HG02938 (cell line): Measurements from ENCODE around the gene PARP8.

Experiments
- ATAC-seq: cut with Tn5 transposase; IDR thresholded peaks from one replicate; pipeline ENCODE4 v1.9.1; 2021; ENCODE audit warnings: mild to moderate bottlenecking, moderate library complexity; ENCODE audit not compliant: unreplicated experiment

The PARP8 gene

GRCh38 chr5:50832657-50833284 is 166.3 kb downstream of the PARP8 start:
- ATAC-seq: no peak

- ATAC-seq: no peak
Measured at GRCh38 chr5:50836356-50836755, 169.9 kb downstream of the PARP8 start.

GRCh38 chr5:50839472-50839871 is 173.0 kb downstream of the PARP8 start:
- no peak for ATAC-seq

GRCh38 chr5:50843091-50843490 is 176.7 kb downstream of the PARP8 start:
- ATAC-seq: no peak

- ATAC-seq: no peak
Measured at GRCh38 chr5:50846261-50846660, 179.8 kb downstream of the PARP8 start.

- ATAC-seq: no peak
Measured at GRCh38 chr5:50849554-50849953, 183.1 kb downstream of the PARP8 start.

GRCh38 chr5:50853151-50853550 is 186.7 kb downstream of the PARP8 start:
- ATAC-seq: peak; percentile 75

- ATAC-seq: no peak
Measured at GRCh38 chr5:50854082-50854481, 187.6 kb downstream of the PARP8 start.

- no peak for ATAC-seq
Measured at GRCh38 chr5:50855001-50855400, 188.6 kb downstream of the PARP8 start.

- peak; percentile 76 for ATAC-seq
Measured at GRCh38 chr5:50856401-50857119, 190.1 kb downstream of the PARP8 start.

- no peak for ATAC-seq
Measured at GRCh38 chr5:50863534-50864170, 197.2 kb downstream of the PARP8 start.

GRCh38 chr5:50864466-50864865 is 198.0 kb downstream of the PARP8 start:
- ATAC-seq: no peak

GRCh38 chr5:50866415-50866814 is 200.0 kb downstream of the PARP8 start:
- ATAC-seq: no peak

GRCh38 chr5:50867140-50867539 is 200.7 kb downstream of the PARP8 start:
- no peak for ATAC-seq

- ATAC-seq: peak; percentile 42
Measured at GRCh38 chr5:50873595-50874277, 207.3 kb downstream of the PARP8 start.

- peak; percentile 34 for ATAC-seq
Measured at GRCh38 chr5:50874306-50875001, 208.0 kb downstream of the PARP8 start.

GRCh38 chr5:50875002-50875344 is 208.5 kb downstream of the PARP8 start:
- ATAC-seq: no peak

- no peak for ATAC-seq
Measured at GRCh38 chr5:50878470-50878869, 212.0 kb downstream of the PARP8 start.

GRCh38 chr5:50881407-50881806 is 215.0 kb downstream of the PARP8 start:
- ATAC-seq: no peak

- no peak for ATAC-seq
Measured at GRCh38 chr5:50886657-50887345, 220.4 kb downstream of the PARP8 start.
